HG02840 (cell line): ENCODE results near the gene SLFN13.
"Not testable (repeated sequence)": the region's sequence is repeated elsewhere in the genome, so short reads cannot be mapped to it uniquely, and the experiment has no call there.

Experiments used
- ATAC-seq: cut with Tn5 transposase; IDR thresholded peaks from one replicate; pipeline ENCODE4 v1.9.1; 2021; ENCODE audit warnings: mild to moderate bottlenecking, moderate library complexity, moderate number of reproducible peaks; ENCODE audit not compliant: unreplicated experiment, low FRiP score

SLFN13 gene

GRCh38 chr17:35448214-35448898 lies at the start of gene SLFN13:
Gene SLFN13 (minus strand): TSS chr17:35448766. CDS start chr17:35445680, 3,086 bp downstream.
- peak; percentile 57 for ATAC-seq

DNA sequence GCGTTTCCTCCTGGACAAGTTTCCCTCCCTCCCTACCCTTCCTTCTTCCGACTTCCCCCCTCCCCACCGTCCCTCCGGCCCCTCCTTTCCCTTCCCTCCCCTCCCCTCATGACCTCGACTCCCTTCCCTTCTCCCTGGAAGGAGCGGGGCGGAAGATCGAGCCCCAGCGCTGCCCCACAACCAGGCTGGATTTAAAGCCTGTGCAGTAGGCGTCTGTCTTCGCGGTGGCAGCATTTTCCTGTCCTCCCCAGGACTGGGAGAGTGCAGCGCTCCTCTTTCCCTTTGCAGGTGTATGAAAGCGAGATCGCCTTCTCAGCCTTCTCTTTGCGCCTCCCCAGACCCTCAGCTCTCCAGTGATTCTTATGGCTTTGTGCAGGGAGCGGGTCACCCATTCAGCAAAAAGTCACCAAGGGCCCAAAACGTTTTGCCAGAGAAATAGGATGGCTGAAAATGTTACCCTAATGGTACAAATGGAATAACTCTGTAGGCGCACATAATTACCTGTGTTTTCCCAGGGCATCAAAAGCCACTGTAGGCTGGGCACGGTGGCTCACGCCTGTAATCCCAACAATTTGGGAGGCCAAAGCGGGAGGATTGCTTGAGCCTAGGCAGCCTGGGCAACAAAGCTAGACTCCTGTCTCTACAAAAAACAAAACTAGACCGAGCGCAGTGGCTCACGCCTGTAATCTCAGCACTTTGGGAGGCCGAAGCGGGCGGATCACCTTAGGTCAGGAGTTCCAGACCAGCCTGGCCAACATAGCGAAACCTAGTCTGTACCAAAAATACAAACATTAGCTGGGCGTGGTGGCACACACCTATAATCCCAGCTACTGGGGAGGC lies 48.1 kb upstream of the SLFN13 start:
- ATAC-seq: no peak

GRCh38 chr17:35493040-35493439 lies 44.5 kb upstream of the SLFN13 start:
- no peak for ATAC-seq

DNA sequence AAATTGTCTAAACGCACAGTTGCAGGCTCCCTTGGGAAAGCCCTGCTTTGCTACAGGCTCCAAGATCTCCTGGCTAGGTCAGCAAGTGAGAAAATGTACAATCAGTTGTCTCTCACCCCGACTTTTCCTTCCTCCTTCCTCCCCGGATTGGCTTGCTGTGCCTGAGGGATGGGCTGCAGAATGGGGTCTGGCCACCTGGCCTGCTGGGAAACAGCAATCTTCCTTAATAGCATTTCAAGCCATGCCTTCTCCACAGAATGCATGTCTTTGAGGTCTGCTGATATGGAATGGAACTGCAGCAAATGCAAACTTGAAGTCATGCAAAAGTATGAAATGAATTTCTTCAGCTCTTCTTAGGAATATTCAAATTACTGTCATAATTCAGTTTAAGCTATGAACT lies 42.9 kb upstream of the SLFN13 start:
- ATAC-seq: no peak

DNA sequence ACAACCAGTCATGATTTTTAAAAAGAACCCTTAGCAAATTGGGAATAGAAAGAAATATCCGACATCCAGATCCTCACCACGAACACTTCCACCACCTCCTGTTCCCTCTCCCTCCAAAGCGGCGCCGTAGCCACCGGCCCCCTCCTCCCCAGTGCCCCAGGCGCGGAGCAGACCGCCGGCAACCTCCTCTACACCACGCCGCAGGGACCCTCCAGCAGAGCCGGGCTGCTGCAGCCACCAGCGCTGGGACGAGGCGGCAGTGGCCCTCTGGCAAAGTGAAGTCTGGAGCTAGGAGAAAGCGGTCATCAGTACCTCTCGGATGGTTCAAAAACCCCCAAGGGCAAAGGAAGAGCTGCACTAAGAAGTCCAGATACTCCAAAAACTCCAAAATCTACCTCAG lies 41.4 kb upstream of the SLFN13 start:
- no peak for ATAC-seq

GRCh38 chr17:35488991-35489390 lies 40.4 kb upstream of the SLFN13 start:
- ATAC-seq: no peak

DNA sequence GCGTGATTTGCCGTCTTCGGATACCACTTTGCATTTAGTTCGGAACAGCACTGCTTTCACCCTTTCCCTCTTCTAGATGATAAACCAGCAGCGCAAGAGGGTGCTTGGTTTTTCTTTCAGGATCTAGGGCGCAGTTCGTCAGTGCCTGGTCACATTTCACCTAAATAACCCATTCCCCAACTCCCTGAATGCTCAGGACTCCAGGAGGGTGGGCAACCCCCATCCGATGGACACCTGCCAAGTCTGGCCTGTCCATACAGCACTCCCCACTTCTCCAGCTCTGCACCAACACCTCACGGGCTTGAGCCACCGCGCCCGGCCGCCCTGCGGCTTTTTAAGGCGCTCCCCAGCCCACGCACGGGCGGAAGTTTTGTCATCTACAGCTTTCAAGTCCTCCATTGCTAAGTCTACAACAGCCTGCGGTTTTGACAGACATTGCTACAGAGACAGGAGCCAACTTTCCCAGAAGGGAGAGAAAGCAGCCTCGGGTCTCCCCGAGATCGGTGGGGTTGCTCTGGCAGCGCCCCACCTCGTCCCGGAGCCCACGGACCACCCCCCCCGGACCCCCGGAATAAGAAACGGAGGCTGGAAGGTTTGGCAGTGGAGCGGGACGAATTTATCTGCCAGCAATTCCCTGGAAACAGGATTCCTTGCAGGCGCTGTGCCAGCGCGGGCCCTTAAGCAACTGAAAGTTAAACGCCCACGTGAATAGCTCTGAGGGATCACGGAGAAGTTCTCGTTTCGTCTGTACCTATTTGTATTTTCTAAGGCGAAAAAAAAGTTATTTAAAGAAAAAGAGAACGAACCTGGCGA lies 38.6 kb upstream of the SLFN13 start:
- ATAC-seq: no peak

DNA sequence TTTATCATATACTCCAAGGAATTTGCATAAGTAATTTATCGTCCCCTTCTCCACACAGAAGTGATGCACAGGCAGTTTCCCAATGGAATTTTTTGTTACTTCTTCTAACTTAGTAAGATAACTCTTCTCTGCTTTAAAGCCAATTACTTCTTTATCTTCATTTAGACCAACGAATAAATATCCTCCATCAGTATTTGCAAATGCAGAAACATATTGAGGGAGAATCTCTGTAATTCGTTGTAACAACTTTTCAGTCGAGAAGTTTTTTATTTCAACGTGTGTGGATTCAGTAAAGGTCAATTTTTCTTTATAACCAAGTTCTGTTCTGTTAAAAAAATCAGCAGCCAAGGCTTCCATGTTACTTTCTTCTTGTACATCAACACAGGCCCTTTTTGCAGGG lies 30.7 kb upstream of the SLFN13 start:
- ATAC-seq: no peak

DNA sequence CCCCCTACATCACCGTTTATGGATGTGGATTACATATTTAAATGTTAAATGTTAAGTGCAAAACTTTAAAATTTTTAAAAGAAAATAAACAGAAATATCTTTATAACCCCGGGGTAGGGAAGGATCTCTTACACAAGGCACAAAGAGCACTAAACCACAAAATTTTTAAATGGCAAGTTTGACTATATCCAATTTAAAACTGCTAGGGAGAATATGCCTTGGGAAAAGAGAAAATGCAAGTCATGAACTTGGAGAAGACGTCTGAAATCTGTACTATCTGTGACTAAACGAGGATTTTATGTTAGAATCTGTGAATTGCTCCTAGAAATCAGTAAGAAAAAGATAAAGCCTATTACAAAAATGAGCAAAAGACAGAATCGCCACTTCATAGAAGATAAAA lies 28.7 kb upstream of the SLFN13 start:
- no peak for ATAC-seq

- no peak for ATAC-seq
Observed at GRCh38 chr17:35476283-35476820, 27.8 kb upstream of the SLFN13 start.

- no peak for ATAC-seq
Observed at GRCh38 chr17:35468475-35468874, 19.9 kb upstream of the SLFN13 start.

DNA sequence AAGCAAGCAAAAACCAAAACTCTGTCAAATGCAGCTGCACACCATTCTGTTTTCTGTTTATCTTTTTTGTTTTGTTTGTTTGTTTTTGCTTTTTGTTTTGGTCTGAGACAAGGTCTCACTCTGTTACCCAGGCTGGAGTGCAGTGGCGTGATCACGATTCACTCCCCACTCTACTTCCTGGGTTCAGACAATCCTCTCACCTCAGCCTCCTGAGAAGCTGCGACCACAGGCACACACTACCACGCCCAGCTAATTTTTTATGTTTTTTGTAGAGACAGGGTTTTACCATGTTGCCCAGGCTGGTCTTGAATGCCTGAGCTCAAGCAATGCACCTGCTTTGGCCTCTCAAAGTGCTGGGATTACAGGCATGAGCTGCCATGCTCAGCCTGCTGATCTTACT lies 19.3 kb upstream of the SLFN13 start:
- ATAC-seq: no peak

DNA sequence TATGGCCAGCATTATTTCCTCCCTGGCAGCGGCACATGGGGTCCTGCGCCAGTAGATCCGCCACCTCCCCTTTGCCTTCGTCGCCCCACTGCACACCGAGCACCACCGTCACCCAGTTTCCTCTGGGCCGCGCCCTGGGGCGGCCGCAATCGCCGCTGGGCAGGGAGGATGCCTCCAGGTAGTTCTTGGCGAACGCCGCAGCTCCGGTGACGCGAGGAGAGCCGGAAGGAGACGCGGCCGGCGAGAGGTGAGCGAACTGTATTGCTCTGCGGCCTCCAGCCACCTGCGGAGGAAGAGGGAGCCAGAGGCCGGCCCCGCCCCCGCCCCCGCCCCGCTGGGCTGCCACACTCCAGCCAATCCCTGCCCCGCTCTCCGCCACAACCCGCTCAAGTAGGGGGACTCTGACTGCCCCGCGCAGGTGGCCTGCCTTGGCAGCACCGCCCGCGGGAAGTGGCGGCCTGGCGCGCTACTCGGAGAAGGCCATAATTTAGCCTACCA lies 11.8 kb upstream of the SLFN13 start:
- peak; percentile 78 for ATAC-seq

DNA sequence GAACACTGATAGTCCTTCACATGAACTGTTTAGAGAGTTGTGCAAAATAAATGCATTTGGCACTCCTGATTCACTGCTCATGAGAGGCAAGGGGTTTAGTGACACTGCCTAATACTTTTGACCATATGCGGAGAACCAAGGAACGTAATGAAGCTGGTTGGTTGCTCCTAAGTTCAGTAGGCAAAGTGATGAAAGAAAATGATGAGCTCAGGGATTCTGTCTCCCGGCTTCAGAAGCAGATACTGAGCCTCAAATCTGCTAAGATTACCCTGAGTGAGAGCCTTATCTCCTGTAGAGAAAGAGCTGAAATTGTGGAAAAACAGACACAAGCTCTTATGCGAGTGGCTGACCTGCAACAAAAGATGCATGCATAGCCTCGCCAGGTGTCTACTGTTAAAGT lies 5.5 kb upstream of the SLFN13 start:
- ATAC-seq: not testable (repeated sequence)

DNA sequence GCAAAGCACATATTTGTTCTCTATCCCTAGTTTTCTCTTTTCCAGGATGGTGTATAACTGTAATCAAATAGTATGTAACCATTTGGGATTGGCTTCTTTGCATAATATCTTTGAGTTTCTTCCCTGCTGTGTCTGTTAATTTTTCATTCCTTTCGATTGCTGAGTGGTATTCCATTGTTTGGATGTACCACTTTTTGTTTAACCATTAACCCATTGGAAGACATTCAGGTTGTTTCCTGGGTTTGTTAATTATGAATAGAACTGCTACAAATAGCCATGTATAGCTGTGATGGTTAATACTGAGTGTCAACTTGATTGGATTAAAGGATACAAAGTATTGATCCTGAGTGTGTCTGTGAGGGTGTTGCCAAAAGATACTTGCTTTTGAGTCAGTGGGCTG lies 4.6 kb upstream of the SLFN13 start:
- ATAC-seq: no peak

- ATAC-seq: no peak
Observed at GRCh38 chr17:35449371-35449931, 885 bp upstream of the SLFN13 start.

DNA sequence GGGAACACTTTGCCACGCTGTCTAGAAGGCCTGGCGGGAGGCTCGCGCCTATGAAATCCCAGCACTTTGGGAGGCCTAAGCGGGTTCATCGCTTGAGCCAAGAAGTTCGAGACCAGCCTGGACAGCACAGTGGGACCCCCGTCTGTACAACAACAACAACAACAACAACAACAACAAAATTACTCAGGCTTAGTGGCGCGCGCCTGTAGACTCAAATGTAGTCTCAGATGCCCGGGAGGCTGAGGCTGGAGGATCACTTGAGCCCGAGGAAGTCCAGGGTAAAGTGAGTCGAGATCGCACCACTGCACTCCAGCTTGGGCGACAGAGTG lies 297 bp upstream of the SLFN13 start:
- ATAC-seq: peak; percentile 20

- no peak for ATAC-seq
Observed at GRCh38 chr17:35447499-35447898, 1.1 kb downstream of the SLFN13 start.

DNA sequence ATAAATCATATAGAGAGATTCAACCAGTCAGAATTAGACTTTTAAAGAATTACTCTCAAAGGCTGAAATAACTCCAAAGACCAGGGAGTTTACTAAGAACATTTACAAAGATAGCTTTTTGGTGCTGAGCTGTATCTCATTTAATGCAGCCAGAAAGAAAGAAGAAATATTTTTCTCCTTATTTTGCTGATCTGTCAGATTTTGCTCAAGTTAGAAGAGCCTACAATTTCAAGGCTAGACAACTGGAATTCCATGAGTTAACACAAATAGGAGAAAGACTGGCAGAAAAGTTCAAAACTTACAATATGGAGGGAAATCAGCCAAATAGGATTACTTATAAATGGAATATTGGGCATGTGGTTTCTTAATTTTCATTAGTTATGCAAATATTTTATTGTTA lies 10.1 kb downstream of the SLFN13 start:
- no peak for ATAC-seq

DNA sequence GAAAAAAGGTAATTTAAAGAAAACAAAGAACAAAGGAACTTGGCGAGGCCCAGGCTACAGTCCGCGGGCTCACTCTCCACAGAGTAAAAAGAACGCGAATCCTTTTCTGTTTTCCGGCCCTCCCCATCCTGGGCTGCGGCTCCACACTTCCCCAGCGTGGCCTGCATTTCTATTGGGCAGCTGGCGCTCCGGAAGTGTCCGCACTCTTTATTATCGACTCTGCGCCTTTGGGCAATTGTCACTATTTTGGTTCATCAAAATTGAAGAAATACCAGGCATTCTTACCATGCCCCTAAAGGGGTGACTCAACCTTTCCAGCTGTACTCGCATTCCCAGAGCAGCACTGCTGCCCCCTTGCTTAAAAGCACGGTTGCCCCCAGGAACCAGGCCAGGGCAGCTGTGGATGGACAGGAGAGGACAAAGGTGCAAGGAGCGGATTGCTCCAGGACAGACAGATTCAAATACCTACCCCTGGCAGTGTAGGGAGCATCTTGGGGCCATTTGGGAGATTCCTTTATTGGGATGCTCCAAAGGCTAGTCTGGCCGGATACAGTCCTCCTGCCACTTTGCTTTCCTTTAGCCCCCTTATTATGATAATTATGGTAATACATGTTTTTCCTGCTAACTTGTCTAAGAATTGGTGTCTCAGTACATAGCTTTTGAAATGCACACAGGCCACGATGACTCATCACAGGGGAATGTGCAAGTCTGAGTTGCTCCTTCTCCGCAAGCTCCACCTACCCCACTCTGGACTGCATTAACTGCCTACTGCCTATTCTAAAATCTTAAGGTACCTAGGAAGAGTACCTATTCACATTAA lies 15.3 kb downstream of the SLFN13 start:
- ATAC-seq: no peak
